GM18507 (cell line): ENCODE results near the gene OR5AS1.
"Not testable (repeated sequence)": the region's sequence is repeated elsewhere in the genome, so short reads cannot be mapped to it uniquely, and the experiment has no call there.

Source experiments
- DNase-seq: peaks from one replicate; pipeline ENCODE4 v3.0.0; 2011; ENCODE audit warnings: low read depth; ENCODE audit not compliant: insufficient read length; ENCODE audit errors: extremely low spot score
- FAIRE-seq: peaks from 2 replicates; lab custom pipeline; 2011; peaks lifted over from hg19 to GRCh38; lab: Jason Lieb, UNC

The OR5AS1 gene

GRCh38 chr11:56027354-56027753, at the start of gene OR5AS1:
Gene OR5AS1 (plus strand): TSS chr11:56027654. CDS start chr11:56030419, 2,765 bp downstream.
- no peak for DNase-seq
- no peak for FAIRE-seq

GRCh38 chr11:55994525-55994924, 32.9 kb upstream of the OR5AS1 start, which contains the start of gene OR5F1:
Gene OR5F1 (minus strand): TSS chr11:55994625. CDS start chr11:55994625, 0 bp downstream.
- DNase-seq (no peak), FAIRE-seq (no peak)

GRCh38 chr11:56010716-56011115, 16.7 kb upstream of the OR5AS1 start:
- DNase-seq: no peak
- no peak for FAIRE-seq

- FAIRE-seq (no peak), DNase-seq (no peak)
Measured at GRCh38 chr11:56013805-56014204, 13.6 kb upstream of the OR5AS1 start.

- FAIRE-seq (no peak), DNase-seq (no peak)
Measured at GRCh38 chr11:56045538-56045937, 18.1 kb downstream of the OR5AS1 start.

- DNase-seq (no peak), FAIRE-seq (no peak)
Measured at GRCh38 chr11:56048480-56048879, 21.0 kb downstream of the OR5AS1 start.

- FAIRE-seq (no peak), DNase-seq (no peak)
Measured at GRCh38 chr11:56049487-56049886, 22.0 kb downstream of the OR5AS1 start.

GRCh38 chr11:56056366-56056765, 28.9 kb downstream of the OR5AS1 start:
- FAIRE-seq, DNase-seq: not testable (repeated sequence)

- FAIRE-seq: not testable (repeated sequence)
Measured at GRCh38 chr11:56057661-56058237, 30.3 kb downstream of the OR5AS1 start.

GRCh38 chr11:56058260-56058780, 30.9 kb downstream of the OR5AS1 start:
- not testable (repeated sequence) for FAIRE-seq, DNase-seq

More at GRCh38 chr11:56057661-56058237, 30.3 kb downstream of the OR5AS1 start:
- DNase-seq: not testable (repeated sequence)

- FAIRE-seq: no peak
- DNase-seq: no peak
Measured at GRCh38 chr11:56066980-56067379, 39.5 kb downstream of the OR5AS1 start.
